NCI-H446 treated with DMSO at 0.1 percent for 48 hours (cell line): ENCODE results near the gene TIMM50.

Experiments used
- DNase-seq: peaks from one replicate; lab custom pipeline; 2025; lab: John Stamatoyannopoulos, UW

The TIMM50 gene

DNA sequence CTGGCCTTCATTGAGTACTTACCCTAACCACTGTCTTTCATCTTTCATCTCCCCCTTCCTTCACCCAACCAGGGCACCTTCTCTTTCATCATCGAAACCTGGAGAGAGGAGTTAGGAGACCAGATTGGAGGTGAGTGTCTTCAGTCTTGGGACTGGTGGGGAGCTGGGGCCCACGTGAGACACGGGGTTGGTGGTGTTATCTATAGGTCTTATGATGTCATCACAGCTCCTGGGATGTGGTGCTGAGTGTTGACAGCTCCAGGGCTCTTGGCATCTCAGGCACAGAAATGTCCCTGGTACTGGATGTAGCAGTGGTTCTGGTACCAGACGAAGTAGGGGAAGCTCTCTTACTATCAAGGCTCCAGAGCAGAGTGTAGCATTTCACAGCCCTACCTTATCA is 19.9 kb downstream of the TIMM50 start:
- DNase-seq = no peak

- DNase-seq = no peak
These were observed 20.7 kb downstream of the TIMM50 start for GRCh38 chr19:39501340-39501739.

GRCh38 chr19:39502640-39503417 is 22.2 kb downstream of the TIMM50 start:
- no peak for DNase-seq

GRCh38 chr19:39506598-39506943 is 25.9 kb downstream of the TIMM50 start:
- DNase-seq = no peak

DNA sequence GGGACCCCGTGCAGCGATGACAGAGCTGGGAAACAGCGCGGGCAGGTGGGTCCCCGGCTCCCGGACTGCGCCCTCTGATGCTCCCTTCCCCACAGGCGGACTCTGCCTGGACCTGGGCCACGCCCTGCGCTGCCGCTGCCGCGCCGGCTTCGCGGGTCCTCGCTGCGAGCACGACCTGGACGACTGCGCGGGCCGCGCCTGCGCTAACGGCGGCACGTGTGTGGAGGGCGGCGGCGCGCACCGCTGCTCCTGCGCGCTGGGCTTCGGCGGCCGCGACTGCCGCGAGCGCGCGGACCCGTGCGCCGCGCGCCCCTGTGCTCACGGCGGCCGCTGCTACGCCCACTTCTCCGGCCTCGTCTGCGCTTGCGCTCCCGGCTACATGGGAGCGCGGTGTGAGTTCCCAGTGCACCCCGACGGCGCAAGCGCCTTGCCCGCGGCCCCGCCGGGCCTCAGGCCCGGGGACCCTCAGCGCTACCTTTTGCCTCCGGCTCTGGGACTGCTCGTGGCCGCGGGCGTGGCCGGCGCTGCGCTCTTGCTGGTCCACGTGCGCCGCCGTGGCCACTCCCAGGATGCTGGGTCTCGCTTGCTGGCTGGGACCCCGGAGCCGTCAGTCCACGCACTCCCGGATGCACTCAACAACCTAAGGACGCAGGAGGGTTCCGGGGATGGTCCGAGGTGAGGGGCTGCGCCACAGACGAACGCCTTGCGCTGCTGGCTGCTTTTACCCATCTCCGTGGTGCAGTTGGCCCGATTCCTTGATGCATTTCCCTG is 26.5 kb downstream of the TIMM50 start:
- peak; percentile 60 for DNase-seq

- DNase-seq = no peak
These were observed 27.2 kb downstream of the TIMM50 start for GRCh38 chr19:39507715-39508364.

DNA sequence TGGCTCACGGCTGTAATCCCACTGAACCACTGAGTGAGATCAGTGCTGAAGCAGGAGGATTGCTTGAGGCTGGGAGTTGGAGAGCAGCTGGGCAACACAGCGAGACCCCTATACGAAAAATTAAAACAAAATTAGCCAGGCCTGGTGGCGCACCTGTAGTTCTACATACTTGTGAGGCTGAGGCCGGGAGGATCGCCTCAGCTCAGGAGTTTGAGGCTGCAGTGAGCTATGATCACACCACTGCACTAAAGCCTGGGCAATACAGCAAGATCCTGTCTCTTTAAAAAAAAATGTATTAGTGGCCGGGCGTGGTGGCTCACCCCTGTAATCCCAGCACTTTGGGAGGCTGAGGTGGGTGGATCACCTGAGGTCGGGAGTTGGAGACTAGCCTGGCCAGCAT is 28.0 kb downstream of the TIMM50 start:
- DNase-seq = no peak

DNA sequence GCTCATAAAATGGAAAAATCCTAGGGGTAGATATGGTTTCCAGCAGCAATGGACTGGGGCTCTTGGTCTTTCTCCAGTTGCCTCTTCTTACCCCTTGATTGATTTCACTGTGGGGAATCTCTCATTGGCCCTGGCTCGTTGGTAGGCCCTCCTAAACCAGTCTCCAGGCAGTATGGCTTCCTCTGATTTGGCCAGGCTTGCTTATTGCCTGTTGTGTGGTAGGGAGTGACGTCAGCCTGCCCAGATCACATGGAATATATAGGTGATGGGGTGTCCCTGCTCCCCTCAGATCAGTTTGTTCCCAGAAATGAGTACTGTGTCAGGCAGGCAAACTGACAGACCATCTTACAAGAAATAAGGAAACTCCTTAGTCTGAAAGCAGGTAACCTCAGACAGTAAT is 28.6 kb downstream of the TIMM50 start:
- DNase-seq = no peak

DNA sequence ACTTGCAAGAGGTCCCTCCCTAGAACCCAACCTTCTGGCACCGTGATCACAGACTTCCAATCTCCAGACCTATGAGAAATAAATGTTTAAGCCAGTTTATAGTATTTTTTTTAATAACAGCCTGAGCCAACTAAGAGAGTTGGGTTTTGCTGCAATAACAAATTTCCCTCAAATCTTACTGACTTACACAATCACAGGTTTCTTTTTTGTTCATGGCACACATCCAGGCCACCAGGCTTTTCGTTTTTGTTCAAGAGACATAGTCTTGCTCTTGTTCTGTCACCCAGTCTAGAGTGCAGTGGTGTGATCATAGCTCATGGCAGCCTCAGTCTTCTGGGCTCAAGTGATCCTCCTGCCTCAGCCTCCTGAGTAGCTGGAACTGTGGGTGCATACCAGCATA is 32.4 kb downstream of the TIMM50 start:
- no peak for DNase-seq

- no peak for DNase-seq
These were observed 34.4 kb downstream of the TIMM50 start, which contains the start of gene SELENOV for GRCh38 chr19:39514840-39515550. Gene SELENOV, plus strand, starts transcription at chr19:39515139. Its CDS starts 74 bp downstream, at chr19:39515213.

DNA sequence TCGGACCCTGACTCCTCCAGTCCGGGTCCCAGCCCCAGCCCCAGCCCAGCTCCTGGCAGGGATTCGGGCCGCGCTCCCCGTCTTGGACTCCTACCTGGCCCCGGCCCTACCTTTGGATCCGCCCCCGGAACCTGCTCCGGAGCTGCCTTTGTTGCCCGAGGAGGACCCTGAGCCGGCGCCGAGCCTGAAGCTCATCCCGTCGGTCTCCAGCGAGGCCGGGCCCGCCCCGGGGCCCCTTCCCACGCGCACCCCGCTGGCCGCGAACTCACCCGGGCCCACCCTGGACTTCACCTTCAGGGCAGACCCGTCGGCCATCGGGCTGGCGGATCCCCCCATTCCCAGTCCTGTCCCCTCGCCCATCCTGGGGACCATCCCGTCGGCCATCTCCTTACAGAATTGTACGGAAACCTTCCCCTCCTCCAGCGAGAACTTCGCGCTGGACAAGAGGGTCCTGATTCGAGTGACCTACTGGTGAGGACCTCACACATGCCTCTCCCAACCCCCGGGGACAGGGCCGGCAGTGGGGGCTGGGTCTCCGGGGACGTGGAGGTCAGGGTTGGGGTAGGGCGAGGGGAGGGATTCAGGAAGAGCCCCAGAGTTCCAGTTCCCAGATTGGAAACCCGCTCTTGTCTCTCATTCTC is 35.0 kb downstream of the TIMM50 start:
- DNase-seq = no peak

DNA sequence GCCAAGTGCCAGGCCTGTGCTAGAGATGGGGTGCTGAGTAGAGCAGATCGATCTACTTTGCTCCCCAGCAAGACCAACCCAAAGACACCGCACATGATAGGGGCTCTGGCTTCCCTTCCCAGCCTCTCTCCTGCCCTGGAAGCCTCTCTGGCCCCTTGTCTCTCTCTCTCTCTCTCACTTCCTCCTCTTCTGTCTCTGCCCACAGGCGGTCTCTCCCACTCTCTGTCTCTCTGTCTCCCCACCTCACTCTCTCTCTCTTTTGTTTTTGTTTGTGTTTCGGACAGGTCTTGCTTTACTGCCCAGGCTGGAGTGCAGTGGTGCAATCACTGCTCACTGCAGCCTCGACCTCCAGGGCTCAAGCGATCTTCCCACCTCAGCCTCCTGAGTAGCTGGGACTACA is 35.6 kb downstream of the TIMM50 start:
- no peak for DNase-seq

GRCh38 chr19:39517432-39517831 is 36.8 kb downstream of the TIMM50 start:
- DNase-seq = no peak

DNA sequence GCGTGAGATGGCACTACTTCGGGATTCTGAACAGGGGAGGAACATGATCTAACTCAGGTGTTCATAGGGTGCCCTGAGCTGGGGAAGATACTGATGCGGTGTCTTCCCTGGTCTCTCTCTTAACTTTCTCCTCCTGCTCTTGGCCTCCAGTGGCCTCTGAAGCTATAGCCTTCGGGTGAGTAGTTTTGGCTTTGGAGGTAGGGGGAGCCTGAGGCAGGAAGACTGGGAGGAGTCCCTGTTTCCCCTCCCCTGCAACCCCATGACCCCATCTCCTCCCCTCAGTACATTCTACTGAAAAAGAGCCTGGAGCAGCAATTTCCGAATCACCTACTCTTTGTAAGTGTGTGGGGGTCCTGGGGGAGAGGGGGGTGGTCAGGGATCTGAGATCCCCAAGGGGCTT is 37.8 kb downstream of the TIMM50 start:
- DNase-seq = no peak

DNA sequence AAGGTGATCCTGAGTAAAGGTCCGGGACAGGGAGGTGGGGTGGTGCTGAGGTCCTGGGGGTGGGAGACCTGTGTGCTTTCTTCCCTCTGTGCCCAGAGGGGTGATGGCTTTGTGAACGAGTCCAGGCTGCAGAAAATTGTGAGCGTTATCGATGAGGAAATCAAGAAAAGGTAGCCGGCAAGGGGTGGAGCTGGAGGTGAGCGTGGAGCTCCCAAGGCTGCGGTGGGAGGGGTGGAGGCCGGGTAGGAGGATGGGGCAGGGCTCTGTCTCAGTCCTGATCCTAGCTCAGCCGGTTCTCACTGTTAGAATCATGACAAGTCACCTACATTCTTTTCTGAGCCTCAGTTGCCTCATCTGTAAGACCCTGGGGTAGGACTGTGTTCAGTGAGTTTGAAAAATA is 38.3 kb downstream of the TIMM50 start:
- DNase-seq = no peak

GRCh38 chr19:39520541-39521484 is 40.2 kb downstream of the TIMM50 start:
- no peak for DNase-seq

GRCh38 chr19:39524495-39524894 is 43.9 kb downstream of the TIMM50 start:
- no peak for DNase-seq

- DNase-seq = no peak
These were observed 44.6 kb downstream of the TIMM50 start for GRCh38 chr19:39525205-39525604.

GRCh38 chr19:39531834-39532232 is 51.2 kb downstream of the TIMM50 start:
- DNase-seq = no peak

DNA sequence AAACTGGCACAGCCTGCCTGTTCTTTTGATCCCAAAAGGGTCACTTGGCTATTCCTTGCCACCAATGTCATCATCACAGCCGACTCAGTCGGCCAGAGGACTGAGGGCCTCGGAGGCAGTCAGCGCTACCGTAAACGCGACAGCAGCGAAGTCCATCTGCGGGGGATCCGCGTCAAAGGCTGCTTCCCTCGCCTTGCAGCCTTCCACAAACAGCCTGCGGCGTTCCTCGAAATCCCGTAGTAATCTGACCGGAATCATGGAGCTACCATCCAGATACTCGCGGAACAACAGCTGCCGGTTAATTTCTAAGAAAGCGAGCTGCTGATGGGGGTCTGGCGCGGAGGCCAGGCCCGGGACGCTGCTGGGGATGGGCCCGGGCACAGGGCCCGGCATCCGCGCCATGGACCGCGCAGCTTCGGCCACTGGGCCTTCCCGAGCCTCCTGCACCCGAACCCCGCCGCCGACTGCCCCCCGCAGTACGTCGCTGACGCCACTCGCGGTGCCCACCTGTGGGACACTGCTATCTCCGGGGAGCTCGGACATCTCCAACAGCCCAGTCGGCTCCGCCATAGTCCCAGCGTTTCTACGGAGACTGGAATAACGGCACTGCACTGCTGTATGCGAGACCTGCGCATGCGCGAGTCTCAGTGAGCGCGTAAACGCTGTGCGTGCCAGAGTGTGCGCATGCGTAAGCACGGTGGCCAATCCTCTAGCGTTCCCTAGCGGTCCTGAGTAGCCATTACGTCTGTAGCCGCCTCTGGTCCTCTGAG is 51.8 kb downstream of the TIMM50 start, which contains the start of gene EID2B:
Gene EID2B (minus strand): TSS at position 620 of the 770 bp plus-strand sequence. CDS start 50 bp downstream, at position 570.
- DNase-seq = peak; percentile 92
